ENCODE data around the gene PIK3AP1.

- TF ChIP-seq CTCF (IDR thresholded peaks at IDR 0.05) (no peak), POLR2A (IDR thresholded peaks at IDR 0.05) (no peak), POLR2AphosphoS5 (IDR thresholded peaks at IDR 0.05) (no peak), EP300 (IDR thresholded peaks at IDR 0.05) (no peak)
Observed at GRCh38 chr10:96716390-96716789, 3.9 kb downstream of the PIK3AP1 start.

Measured in upper lobe of left lung (tissue), 4 donors.